ES-I3 (cell line): Measurements from ENCODE around the gene ERFE.

Source experiments
- H3K36me3 ChIP-seq: 2 replicates; pipeline ENCODE4 v1.6.1; 2013; ENCODE audit warnings: mild to moderate bottlenecking, low read length, control low read depth, moderate library complexity; ENCODE audit not compliant: insufficient read depth
- H3K4me1 ChIP-seq: 2 replicates; pipeline ENCODE4 v1.6.1; 2013; ENCODE audit warnings: mild to moderate bottlenecking, control low read depth, low read length; ENCODE audit not compliant: insufficient read depth
- H3K9ac ChIP-seq: 2 replicates; pipeline ENCODE4 v1.6.1; 2013; ENCODE audit warnings: low read depth, mild to moderate bottlenecking, low read length, moderate library complexity
- H3K9me3 ChIP-seq: 2 replicates; pipeline ENCODE4 v1.6.1; 2013; ENCODE audit warnings: mild to moderate bottlenecking, low read length, moderate library complexity; ENCODE audit not compliant: control insufficient read depth, insufficient read depth

ERFE gene

DNA sequence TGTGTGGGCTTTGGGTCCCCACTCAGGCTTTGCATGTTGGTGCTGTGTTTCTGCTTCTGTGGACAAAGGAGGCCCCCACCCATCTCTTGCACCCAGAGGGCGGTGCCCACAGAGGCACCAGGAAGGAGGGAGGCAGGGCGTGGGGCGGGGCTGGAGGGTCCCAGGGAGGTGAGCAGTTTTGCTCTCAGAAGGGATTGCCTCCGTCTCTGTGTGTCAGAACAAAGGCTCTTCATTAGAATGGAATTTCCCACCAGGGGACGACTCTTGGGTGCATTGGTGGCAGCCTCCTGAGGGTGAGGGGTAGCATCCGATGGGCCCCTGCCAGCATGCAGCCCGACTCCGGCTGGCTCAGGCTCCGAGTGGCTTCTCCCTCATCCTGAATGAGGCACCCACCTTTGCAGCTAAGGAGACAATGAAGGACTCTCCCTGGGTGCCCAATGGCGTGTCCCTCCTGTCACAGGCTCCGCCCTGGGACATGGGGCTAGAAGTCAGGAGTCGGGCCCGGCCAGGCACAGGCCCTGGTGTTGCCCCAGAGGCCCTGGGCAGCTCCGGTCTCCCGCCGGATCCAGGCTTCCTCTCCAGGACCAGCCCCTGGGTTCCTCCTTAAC lies 7.0 kb upstream of the ERFE start:
- H3K9ac ChIP-seq = no peak overlapping the region

DNA sequence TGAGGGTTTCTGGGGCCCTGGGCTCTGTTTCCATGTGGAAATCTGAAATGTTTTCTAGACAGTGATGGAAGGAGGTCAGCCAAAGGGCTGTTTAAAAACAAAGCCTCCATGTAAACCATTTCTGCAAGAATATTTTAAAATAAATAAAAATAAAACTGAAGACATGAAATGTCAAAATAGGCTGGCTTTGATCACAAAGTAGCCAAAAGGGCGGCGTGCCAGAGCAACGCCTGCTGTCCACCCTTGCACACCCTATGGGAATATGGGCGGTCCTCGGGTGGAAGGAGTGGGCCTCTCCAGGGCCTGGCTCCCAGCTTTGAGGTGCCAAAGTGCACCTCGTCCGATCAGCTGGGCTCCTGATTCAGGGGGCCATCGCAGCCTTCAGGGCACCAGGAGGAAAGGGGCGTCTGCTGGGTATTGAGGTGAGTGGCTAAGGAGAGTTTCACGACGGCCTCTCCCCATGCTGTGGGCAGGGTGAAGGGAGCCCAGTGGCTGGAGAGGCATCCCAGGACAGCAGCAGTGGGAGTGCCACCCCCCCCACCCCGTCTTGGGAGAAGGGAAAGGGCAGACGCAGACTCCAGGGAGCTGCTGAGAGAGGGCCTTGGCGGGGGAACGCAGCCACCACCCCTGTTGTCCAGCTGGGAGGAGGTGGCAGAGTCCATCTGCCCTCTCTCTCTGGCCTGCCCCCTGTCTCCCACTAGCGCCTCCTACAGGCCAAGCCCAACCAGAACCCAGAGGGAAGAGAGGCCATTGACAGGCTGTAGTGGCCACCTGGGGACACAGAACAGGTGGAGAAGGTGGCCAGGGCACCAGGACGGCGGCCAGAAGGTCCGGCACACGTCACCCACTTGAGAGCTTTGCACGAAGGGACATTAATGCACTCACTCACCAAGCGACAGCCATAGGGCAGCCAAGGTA lies 5.7 kb upstream of the ERFE start:
- Histone ChIP-seq H3K9ac (no peak overlapping the region), H3K4me1 (0 out of 2 replicates have a peak, but pooled peaks cover 3% of the 10 kb centered on the region), H3K9me3 (peaks cover 5% of the 10 kb centered on the region; the same call in 1 of the 2 replicates), H3K36me3 (no peaks in the 10 kb centered on the region)

More for the DNA sequence above, 7.0 kb upstream of the ERFE start:
- Histone ChIP-seq H3K4me1 (no peaks in the 10 kb centered on the region), H3K9me3 (peaks cover 5% of the 10 kb centered on the region; the same call in 1 of the 2 replicates), H3K36me3 (no peaks in the 10 kb centered on the region)

DNA sequence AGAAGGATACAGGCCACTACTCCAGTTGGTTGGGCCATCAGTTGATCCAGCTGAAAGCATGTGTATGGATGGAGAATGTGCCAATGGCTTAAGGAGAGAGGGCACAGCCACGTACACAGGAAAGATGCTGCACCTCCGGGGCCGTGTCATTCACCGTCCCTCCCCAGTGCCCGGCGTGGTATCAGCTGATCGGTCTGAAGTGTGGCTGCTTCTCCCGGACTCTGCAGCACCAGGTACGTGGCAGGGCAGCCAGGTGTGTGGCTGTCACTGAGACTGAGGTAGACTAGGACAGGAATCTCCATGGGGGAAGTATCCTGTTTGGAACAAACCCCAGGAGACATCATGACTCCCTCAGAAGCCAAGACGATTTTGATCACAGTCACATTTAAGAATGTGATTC lies 4.2 kb upstream of the ERFE start:
- 0 out of 2 replicates have a peak, but pooled peaks cover 3% of the 10 kb centered on the region for H3K4me1 ChIP-seq
- H3K9ac ChIP-seq = no peak overlapping the region
- H3K9me3 ChIP-seq = peaks cover 5% of the 10 kb centered on the region; the same call in 1 of the 2 replicates
- no peaks in the 10 kb centered on the region for H3K36me3 ChIP-seq

DNA sequence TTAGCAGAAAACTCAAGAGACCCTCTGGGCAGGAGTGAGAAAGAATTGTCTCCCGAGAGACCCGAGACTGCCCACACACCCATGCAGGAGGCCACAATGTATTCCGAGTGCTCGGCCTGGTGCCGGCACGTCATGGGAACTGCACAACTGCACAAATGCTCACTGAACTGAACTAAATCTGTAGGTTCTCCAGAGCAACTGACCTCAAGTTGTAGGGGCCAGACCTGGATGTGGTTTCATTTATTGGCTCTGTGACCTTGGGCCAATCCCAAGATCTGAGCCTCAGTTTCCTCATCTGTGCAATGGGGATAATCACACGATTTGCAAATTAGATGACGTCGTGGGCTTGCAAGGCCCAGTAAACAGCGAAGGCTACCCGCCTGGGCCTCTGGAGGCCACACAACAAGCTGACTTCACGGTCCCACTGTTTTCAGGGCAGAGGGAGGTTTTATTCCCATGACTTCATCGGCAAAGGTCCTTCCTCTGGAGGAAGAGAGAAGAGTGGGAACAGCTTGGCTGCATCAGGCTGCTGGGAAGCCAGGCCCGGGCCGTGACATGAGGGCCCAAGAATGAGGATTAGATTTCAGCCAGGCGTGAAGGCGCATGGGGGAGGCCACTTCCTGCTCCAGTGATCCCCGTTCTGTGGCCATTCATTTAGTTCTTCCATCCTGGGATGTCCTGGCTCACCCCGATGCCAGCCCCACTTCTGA lies 3.6 kb upstream of the ERFE start:
- peaks cover 5% of the 10 kb centered on the region; the same call in 1 of the 2 replicates for H3K9me3 ChIP-seq
- no peaks in the 10 kb centered on the region for H3K36me3 ChIP-seq
- 0 out of 2 replicates have a peak, but pooled peaks cover 3% of the 10 kb centered on the region for H3K4me1 ChIP-seq
- no peak overlapping the region for H3K9ac ChIP-seq

DNA sequence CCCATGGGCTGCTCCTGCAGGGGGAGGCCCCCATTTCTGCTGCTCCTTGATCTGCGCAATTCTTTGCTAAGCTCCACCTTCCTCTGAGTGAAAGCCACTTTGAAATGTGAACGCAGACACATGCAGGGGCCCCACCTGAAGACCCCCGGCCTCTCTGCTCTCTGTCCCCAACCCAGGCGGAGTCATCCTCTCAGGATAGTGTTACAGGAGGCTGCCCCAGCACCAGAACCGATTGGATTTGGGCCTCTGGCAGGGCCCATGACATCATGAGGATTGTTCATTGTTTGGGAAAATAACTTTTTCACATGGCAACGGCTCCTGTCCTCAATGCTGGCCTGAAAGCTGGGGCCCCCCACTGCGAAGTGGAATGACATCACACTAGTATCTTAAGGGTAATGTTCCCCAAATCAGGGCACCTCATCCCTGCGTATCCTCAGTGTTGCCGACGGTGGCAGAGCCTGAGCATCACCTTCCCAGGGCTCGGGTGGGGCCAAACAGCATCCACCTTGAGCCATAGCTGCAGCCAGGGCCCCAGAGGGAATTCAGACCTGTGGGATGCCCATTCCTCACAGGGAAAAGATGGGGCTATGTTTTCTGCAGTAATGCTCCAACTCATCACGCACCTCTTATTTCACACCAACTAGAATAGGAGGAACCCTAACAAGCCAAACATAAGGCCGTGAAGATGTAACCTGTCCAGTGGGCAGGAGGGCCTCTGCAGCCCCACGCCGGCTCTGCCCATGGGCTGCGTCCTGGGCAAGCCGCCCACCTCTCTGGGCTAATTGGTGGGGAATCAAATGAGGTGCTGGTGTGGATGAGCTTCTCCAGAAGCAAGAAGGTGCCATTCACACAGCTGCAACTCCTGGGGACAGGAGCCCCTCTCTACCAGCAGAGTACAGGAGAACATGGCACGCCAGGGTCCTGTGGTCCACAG lies 2.7 kb upstream of the ERFE start:
- Histone ChIP-seq H3K9ac (no peak overlapping the region), H3K4me1 (peaks cover 3% of the 10 kb centered on the region; the same call in 1 of the 2 replicates), H3K9me3 (peaks cover 5% of the 10 kb centered on the region; the same call in 1 of the 2 replicates), H3K36me3 (no peaks in the 10 kb centered on the region)

DNA sequence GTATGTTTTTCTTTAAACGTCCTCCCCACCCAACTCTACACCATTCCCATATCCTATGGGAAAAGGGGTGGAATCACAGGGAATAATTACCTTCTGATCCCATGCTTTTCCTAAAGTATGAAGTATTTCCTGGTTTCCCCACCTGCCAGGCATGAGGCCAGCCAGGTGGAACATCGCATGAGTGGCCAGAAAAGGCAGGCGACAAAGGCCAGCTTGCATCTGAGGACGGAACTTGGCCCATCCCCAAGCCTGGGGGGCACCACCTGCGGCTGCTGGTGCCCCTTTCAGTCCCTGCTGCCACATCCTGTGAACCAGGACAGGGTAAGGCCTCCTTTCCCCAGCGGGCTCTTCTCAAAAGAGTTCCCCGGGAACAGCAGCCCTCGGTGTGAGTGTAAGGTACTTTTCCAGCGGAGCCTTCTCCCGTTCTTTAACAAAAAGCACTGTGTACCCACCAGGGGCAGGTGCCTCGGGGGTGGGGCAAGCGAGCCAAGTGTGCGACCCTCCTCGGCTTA lies 1.2 kb upstream of the ERFE start:
- Histone ChIP-seq H3K4me1 (peaks cover 3% of the 10 kb centered on the region; the same call in 1 of the 2 replicates), H3K9ac (no peak overlapping the region), H3K9me3 (peaks cover 5% of the 10 kb centered on the region; the same call in 1 of the 2 replicates), H3K36me3 (no peaks in the 10 kb centered on the region)

DNA sequence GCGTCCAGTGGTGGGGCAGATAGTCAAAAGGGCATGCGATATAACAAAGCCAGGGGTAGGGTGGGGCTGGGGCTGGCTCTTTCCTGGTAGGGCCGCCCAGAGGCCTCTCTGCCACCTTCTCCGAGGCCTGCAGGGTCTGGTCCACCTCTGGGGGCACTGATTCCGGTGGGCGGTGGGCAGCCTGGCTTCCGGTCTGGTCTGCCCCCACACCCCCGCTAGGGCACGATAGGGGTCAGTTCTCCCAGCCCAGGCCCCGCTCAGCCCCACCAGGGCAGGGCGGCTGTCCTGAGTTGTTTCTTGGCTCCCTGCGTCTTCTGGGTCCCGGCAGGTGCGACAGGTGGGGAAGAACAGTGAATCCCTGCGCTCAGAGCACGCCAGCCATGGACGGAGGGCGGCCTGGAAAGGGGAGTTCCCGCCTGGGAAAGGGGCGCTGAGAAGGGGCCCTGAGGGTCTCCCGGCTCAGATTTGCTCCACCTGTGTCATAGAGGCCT lies 707 bp upstream of the ERFE start:
- H3K36me3 ChIP-seq = no peaks in the 10 kb centered on the region
- peaks cover 5% of the 10 kb centered on the region; the same call in 1 of the 2 replicates for H3K9me3 ChIP-seq
- peaks cover 3% of the 10 kb centered on the region; the same call in 1 of the 2 replicates for H3K4me1 ChIP-seq
- peak overlapping the region; percentile 39 for H3K9ac ChIP-seq

DNA sequence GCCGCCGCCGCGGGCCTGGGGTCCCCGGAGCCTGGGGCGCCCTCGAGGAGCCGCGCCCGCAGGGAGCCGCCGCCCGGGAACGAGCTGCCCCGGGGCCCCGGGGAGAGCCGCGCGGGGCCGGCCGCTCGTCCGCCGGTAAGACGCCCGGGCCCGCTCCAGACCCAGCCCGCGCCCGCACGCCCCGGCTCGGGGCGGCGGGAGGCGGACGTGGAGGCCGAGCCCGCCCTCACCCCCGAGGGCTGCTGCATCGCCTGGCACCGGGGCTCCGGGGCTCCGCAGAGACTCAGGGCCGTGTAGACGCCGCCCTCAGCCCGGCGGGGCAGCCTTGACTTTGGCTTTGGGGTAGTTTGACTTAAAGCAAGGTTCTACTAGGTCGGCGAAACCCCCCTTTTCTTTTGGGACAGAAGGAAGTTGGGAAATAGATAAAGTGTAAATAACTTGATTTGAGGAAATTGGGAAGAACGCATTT lies 335 bp downstream of the ERFE start:
- peaks cover 3% of the 10 kb centered on the region; the same call in 1 of the 2 replicates for H3K4me1 ChIP-seq
- H3K36me3 ChIP-seq = no peaks in the 10 kb centered on the region
- 0 out of 2 replicates have a peak, but pooled peaks cover 1% of the 10 kb centered on the region for H3K9me3 ChIP-seq
- peak overlapping the region; percentile 54; the same call in 1 of the 2 replicates for H3K9ac ChIP-seq

DNA sequence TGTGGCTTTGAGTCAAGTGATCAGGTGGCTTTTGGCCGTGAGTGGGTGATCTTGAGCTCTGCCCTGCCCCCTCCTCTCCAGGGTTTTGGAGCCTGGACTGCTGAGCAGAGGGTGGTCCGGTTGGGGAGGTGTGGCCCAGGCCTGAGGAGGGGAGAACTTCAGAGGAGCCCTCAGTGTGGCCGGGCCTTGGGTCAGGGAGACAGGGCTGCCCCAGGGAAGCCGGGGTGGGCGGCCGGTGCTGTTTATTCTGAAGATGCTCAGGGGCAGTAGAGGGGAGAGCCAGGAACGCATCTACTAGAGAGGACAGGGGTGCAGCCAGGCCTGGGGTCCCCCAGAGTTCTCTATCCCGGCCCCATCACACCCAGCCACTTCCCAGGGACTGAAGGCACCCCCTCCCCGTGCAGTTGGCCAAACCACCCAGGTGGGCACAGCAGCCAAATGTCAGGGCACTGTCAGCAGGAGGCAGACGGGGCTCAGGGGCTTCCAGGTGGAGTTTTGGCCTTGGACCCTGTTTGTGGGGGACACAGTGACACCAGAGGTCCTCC lies 963 bp downstream of the ERFE start:
- Histone ChIP-seq H3K4me1 (peaks cover 3% of the 10 kb centered on the region; the same call in 1 of the 2 replicates), H3K36me3 (no peaks in the 10 kb centered on the region), H3K9me3 (no peaks in the 10 kb centered on the region), H3K9ac (peak overlapping the region; percentile 54; the same call in 1 of the 2 replicates)

DNA sequence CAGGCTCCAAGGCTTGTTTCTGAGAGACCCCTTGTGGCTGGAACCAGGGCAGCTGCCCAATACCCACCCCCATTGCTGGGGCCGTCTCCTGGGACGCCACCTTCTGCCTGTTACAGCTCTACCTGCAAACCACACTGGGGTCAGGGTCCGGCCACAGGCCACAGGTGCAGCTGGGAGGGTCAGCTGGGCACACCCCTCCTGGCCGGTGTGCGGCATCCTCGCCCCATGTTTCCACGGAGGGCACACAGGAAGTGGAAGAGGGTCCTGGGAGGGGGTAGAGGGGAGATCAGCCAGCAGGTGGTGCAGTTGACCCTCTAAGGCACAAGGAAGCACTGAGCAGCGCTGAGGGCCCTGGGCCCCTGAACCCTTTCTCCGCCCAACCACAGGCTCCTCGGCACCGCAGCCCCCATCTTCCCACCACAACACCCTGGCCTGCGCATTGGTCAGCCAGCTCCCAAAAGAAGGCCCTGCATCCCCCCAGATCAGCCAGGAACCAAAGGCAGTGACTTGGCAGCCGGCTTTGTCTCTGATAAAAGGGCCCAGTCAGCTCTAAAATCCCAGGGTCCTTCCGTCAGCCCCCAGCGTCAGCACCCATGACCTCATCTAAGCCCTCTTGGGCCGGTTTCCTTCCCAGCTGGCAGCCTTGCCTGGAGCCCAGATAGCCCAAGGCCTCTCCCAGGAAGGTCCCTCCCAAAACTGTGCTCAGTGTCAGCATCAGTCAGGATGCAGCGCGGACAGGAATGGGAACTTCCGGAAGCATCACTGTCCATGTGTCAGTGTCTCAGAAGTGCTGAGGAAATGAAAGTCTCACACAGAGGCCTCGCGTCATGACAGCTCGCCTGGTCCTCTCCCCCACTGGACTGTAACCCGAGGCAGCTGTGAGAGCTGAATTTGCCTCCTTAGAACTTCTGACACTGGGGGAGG lies 1.7 kb downstream of the ERFE start:
- Histone ChIP-seq H3K4me1 (peaks cover 3% of the 10 kb centered on the region; the same call in 1 of the 2 replicates), H3K36me3 (no peaks in the 10 kb centered on the region), H3K9ac (no peak overlapping the region), H3K9me3 (no peaks in the 10 kb centered on the region)

DNA sequence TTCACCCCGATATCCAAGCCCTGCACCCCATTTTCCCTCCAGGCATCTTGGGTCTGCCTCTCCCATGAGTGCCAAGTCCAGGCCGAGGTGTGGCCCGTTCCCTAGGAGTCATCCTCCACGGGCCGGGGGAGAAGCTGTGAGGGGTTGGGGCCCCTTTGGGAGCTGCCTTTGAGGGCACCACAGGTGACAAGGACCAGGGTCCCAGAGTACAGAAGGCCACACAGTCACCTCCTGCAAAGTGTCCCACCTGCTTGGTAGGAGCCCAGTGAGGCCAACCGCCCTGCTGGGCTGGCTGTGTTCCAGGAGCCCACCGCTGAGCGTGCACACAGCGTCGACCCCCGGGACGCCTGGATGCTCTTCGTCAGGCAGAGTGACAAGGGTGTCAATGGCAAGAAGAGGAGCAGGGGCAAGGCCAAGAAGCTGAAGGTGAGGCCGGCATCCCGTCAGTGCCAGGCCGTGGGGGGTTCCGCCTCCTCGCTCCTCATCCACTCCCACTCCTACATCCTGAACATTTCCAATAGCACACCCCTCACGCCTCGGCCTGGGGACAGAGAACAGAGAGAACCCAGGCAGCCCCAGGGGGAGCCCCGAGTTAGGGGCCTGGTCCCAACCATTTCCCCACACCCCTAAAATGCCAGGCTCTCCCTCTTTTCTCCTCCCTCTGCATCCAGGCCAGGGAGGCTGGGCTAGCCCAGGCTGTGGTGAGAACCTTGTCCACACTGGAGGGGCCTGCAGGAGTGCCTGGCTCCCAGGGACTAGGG lies 2.7 kb downstream of the ERFE start:
- Histone ChIP-seq H3K9me3 (no peaks in the 10 kb centered on the region), H3K36me3 (no peaks in the 10 kb centered on the region), H3K9ac (no peak overlapping the region), H3K4me1 (peaks cover 3% of the 10 kb centered on the region; the same call in 1 of the 2 replicates)
